HepG2 (cell line): ENCODE measurements around the gene TOMM20. TPM values are rescaled to one million over a fixed set of nuclear protein-coding genes. Genes with fewer than 3 reads are reported as not detected.

ENCODE experiments used
- ATAC-seq: fragments of 200-7000 bp; cut with Tn5 transposase; 3 replicates; pipeline ENCODE4 v1.9.1; 2020; ENCODE audit warnings: mild to moderate bottlenecking, moderate library complexity
- BruUV-seq: library from RNA; stranded (reverse); fragments of 400-500 nt; replicated peaks from 2 replicates; lab custom pipeline; 2021; lab: Mats Ljungman, UMichigan
- CTCF ChIA-PET: fragments of 300-600 bp; formaldehyde crosslinking; extraction: SDS; loops from one replicate; lab custom pipeline; 2021; ENCODE audit warnings: low total read pairs, inconsistent platforms, low intra/inter-chr PET ratio; lab: Yijun Ruan, JAX
- POLR2A ChIA-PET: fragments of 350-600 bp; sonication (Branson Sonifier 250); formaldehyde crosslinking; loops from one replicate; lab custom pipeline; 2020; ENCODE audit warnings: antibody characterized with exemption, inconsistent platforms; lab: Yijun Ruan, JAX
- DNase-seq: peaks from one replicate; pipeline ENCODE4 v3.0.0-alpha.2; 2015; ENCODE audit warnings: low spot score
- FAIRE-seq: peaks from 3 replicates; lab custom pipeline; 2011; peaks lifted over from hg19 to GRCh38; lab: Jason Lieb, UNC
- H2AFZ ChIP-seq: one replicate; pipeline ENCODE4 v1.6.1; 2011; ENCODE audit warnings: low read length, inconsistent platforms
- H3K27ac ChIP-seq: fragments of 300-600 bp; 3 replicates; pipeline ENCODE4 v1.8.0; 2011; ENCODE audit warnings: mixed run types, mild to moderate bottlenecking, mixed read lengths, low read length, inconsistent platforms; ENCODE audit not compliant: insufficient read depth; ENCODE audit errors: extremely low read length
- H3K27me3 ChIP-seq, 2 experiments: fragments of 200-600 bp in 1 of 2; 2 replicates in 1 of 2; 3 replicates in 1 of 2; pipeline versions ENCODE4 v1.6.0 to v1.8.0; 2011; ENCODE audit warnings: low read length in 2 of 2, mild to moderate bottlenecking in 2 of 2, moderate library complexity in 2 of 2, inconsistent platforms in 1 of 2; ENCODE audit not compliant: insufficient read depth in 2 of 2, control insufficient read depth in 1 of 2
- H3K36me3 ChIP-seq, 2 experiments: fragments of 200-600 bp in 1 of 2; replicated peaks in 1 of 2; 2 replicates in 1 of 2; 3 replicates in 1 of 2; pipeline versions ENCODE4 v1.5.1 to v1.8.0; 2011; ENCODE audit warnings: low read length in 2 of 2, inconsistent platforms in 1 of 2; ENCODE audit not compliant: insufficient read depth in 2 of 2, control insufficient read depth in 1 of 2
- H3K4me1 ChIP-seq: 2 replicates; pipeline ENCODE4 v1.5.1; 2012; ENCODE audit warnings: low read length, inconsistent platforms; ENCODE audit not compliant: insufficient read depth
- H3K4me2 ChIP-seq: 2 replicates; pipeline ENCODE4 v1.6.0; 2011; ENCODE audit warnings: low read depth, low read length, inconsistent platforms
- H3K4me3 ChIP-seq, 3 experiments: fragments of 200-600 bp in 1 of 3; sonication (generic), shearing (Covaris generic) in 1 of 3; replicated peaks in 1 of 3; 2 replicates each; pipeline ENCODE4 v1.5.1; 2011 to 2016; ENCODE audit warnings: low read length in 3 of 3, inconsistent platforms in 2 of 3, low read depth in 2 of 3, mild to moderate bottlenecking in 2 of 3, control low read depth in 1 of 3, mixed read lengths in 1 of 3; ENCODE audit not compliant: insufficient read depth in 1 of 3
- H3K79me2 ChIP-seq: one replicate; pipeline ENCODE4 v1.6.1; 2011; ENCODE audit warnings: low read length, inconsistent platforms; ENCODE audit not compliant: insufficient read depth
- H3K9ac ChIP-seq: 2 replicates; pipeline ENCODE4 v1.6.0; 2011; ENCODE audit warnings: mild to moderate bottlenecking, low read depth, low read length, inconsistent platforms; ENCODE audit not compliant: insufficient read depth
- H3K9me3 ChIP-seq: 2 replicates; pipeline ENCODE4 v1.5.1; 2012; ENCODE audit warnings: mild to moderate bottlenecking, low read length
- H4K20me1 ChIP-seq: 2 replicates; pipeline ENCODE4 v1.6.0; 2011; ENCODE audit warnings: inconsistent platforms, mild to moderate bottlenecking, low read length, moderate library complexity; ENCODE audit not compliant: insufficient read depth
- ATF1 ChIP-seq: IDR thresholded peaks from 2 replicates; pipeline ENCODE4 v1.6.1; 2016; ENCODE audit warnings: mild to moderate bottlenecking, control low read depth
- CREB3 ChIP-seq: sonication (generic); formaldehyde crosslinking; IDR thresholded peaks from 2 replicates; pipeline ENCODE4 v1.5.0; 2020; ENCODE audit warnings: missing genetic modification reagents
- HMG20B ChIP-seq: conservative IDR thresholded peaks from 2 replicates; pipeline ENCODE4 v1.6.1; 2016; ENCODE audit warnings: missing genetic modification reagents, missing compliant biosample characterization
- NFKBIZ ChIP-seq: IDR thresholded peaks from 2 replicates; pipeline ENCODE4 v1.6.1; 2018; ENCODE audit warnings: missing genetic modification reagents, missing compliant biosample characterization
- PCBP2 ChIP-seq: fragments of 200-400 bp; formaldehyde crosslinking; optimal IDR thresholded peaks from 2 replicates; pipeline ENCODE3; 2018; ENCODE audit warnings: low read length, low read depth; ENCODE audit not compliant: poor library complexity, severe bottlenecking
- RAD21 ChIP-seq: fragments of 450-650 bp; formaldehyde crosslinking; IDR thresholded peaks from 2 replicates; pipeline ENCODE4 v1.5.0; 2020; ENCODE audit warnings: mild to moderate bottlenecking
- SMARCE1 ChIP-seq: fragments of 450-650 bp; IDR thresholded peaks from 2 replicates; pipeline ENCODE4 v1.6.1; 2017; ENCODE audit warnings: borderline replicate concordance
- SMYD3 ChIP-seq: sonication (generic); formaldehyde crosslinking; IDR thresholded peaks from 2 replicates; pipeline ENCODE4 v1.8.1; 2023; ENCODE audit warnings: mild to moderate bottlenecking, missing genetic modification reagents
- THAP9 ChIP-seq: sonication (generic); formaldehyde crosslinking; IDR thresholded peaks from 2 replicates; pipeline ENCODE4; 2020; ENCODE audit warnings: missing genetic modification reagents, mild to moderate bottlenecking, borderline replicate concordance
- THYN1 ChIP-seq: sonication (generic); formaldehyde crosslinking; IDR thresholded peaks from 2 replicates; pipeline ENCODE4 v1.8.1; 2023; ENCODE audit warnings: low read depth, mild to moderate bottlenecking, moderate library complexity, missing genetic modification reagents, borderline replicate concordance
- ZFP41 ChIP-seq: sonication (generic); formaldehyde crosslinking; IDR thresholded peaks from 2 replicates; pipeline ENCODE4 v1.4.0; 2020; ENCODE audit warnings: mild to moderate bottlenecking, missing genetic modification reagents, borderline replicate concordance
- ZNF331 ChIP-seq: sonication (generic); formaldehyde crosslinking; IDR thresholded peaks from 2 replicates; pipeline ENCODE4 v1.4.0; 2020; ENCODE audit warnings: missing genetic modification reagents
- ZNF570 ChIP-seq: sonication (generic); formaldehyde crosslinking; IDR thresholded peaks from 2 replicates; pipeline ENCODE4 v1.4.0; 2020; ENCODE audit warnings: mild to moderate bottlenecking, missing genetic modification reagents, borderline replicate concordance
- ZNF670 ChIP-seq: sonication (generic); formaldehyde crosslinking; IDR thresholded peaks from 2 replicates; pipeline ENCODE4 v1.8.0; 2022; ENCODE audit warnings: mild to moderate bottlenecking, missing genetic modification reagents, borderline replicate concordance
- ZNF766 ChIP-seq: sonication (generic); formaldehyde crosslinking; IDR thresholded peaks from 2 replicates; pipeline ENCODE4 v1.5.0; 2020; ENCODE audit warnings: missing genetic modification reagents, borderline replicate concordance
- WGBS: methylation state at CpG from one replicate; pipeline ENCODE4 v1.1.6; 2017; ENCODE audit warnings: low lambda C conversion rate; 5-methylcytosine and 5-hydroxymethylcytosine counted together
- in situ Hi-C: cut with HindIII; loops from 2 replicates; pipeline ENCODE4 v1.10.0; 2017; ENCODE audit warnings: low pct_unique_long_range_greater_than_20kb; ENCODE audit not compliant: extremely low pct_ligation_motif_present
- intact Hi-C: fragments of 100-400 bp; cut with micrococcal nuclease; formaldehyde crosslinking; loops from one replicate; pipeline ENCODE4 v1.10.0; 2022; ENCODE audit not compliant: unreplicated experiment
- polyA plus RNA-seq, 8 experiments: library from polyadenylated mRNA; depleted of rRNA in 3 of 8; stranded (reverse) in 7 of 8; unstranded in 1 of 8; fragments of >200 nt; fragmentation: Illumina TruSeq in 4 of 8; extraction: Trizol in 4 of 8; gene quantifications; 2 replicates each; pipeline versions ENCODE4 v1.2.1 to v1.2.3, GENCODE V29; 2011 to 2016; ENCODE audit warnings: low read depth in 4 of 8, missing spikeins in 1 of 8, mixed read lengths in 1 of 8; ENCODE audit not compliant: insufficient read depth in 1 of 8
- total RNA-seq, 5 experiments: library from RNA; depleted of rRNA; stranded (reverse); fragments of >200 nt; fragmentation: Illumina TruSeq; extraction: Trizol; gene quantifications; 2 replicates each; pipeline ENCODE4 v1.2.3, GENCODE V29; 2016; ENCODE audit warnings: low read depth in 1 of 5
- TF ChIP-seq, protein P1 (sequence below): sonication (generic); formaldehyde crosslinking; IDR thresholded peaks from 2 replicates; pipeline ENCODE4 v1.9.0; 2022; ENCODE audit warnings: low read depth, missing genetic modification reagents
- TF ChIP-seq, protein P2 (sequence below): sonication (generic); formaldehyde crosslinking; IDR thresholded peaks from 2 replicates; pipeline ENCODE4 v1.8.1; 2023; ENCODE audit warnings: mild to moderate bottlenecking, missing genetic modification reagents
- TF ChIP-seq, protein P3 (sequence below): sonication (generic); formaldehyde crosslinking; IDR thresholded peaks from 2 replicates; pipeline ENCODE4 v1.4.0; 2020; ENCODE audit warnings: missing genetic modification reagents

The TOMM20 gene
- total and polyA plus RNA-seq, 2 of the 13 experiments (the other 11 are each of a cell fraction or from before 2014, with no cell fraction given): 153 to 376 TPM

DNA sequence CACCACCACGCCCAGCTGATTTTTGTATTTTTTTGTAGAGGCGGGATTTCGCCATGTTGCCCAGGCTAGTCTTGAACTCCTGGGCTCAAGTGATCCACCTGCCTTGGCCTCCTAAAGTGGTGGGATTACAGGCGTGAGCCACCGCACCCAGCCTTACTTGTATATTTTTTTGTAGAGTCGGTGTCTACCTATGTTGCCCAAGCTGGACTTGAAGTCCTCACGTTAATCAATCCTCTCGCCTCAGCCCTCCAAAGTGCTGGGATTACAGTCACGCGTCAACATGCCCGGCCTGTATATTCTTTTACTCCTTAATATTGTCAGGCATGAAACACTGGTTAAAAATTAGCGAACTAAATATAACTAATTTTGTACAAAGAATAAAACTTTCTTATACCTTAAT, 5.5 kb upstream of the TOMM20 start:
- WGBS: 97% methylated on average over 12 of the region's 12 CpGs
- Histone ChIP-seq H3K79me2 (no peaks in the 10 kb centered on the region), H3K4me2 (no peak overlapping the region), H3K9ac (no peak overlapping the region), H4K20me1 (no peaks in the 10 kb centered on the region), H2AFZ (no peak overlapping the region), H3K36me3 (peaks cover 25 to 67% of the 10 kb centered on the region in 2 experiments), H3K27ac (no peak overlapping the region), H3K4me1 (peaks cover 29% of the 10 kb centered on the region), H3K27me3 (no peaks in the 10 kb centered on the region), H3K9me3 (no peaks in the 10 kb centered on the region), H3K4me3 (no peak overlapping the region)
- in situ Hi-C loops (no loop called here), intact Hi-C loops (no loop called here)
- no TSS peak for BruUV-seq
- CTCF ChIA-PET: no interaction called here
- POLR2A ChIA-PET: interaction anchor here (1.6 kb wide), 1 partner anchor 11 kb away, joined by 5 read pairs; no protein-coding TSS in a partner anchor
- no peak for FAIRE-seq
- DNase-seq: no peak
- no peak for ATAC-seq
- TF ChIP-seq ZFP41 (CRISPR knock-in tag) (no peak), RAD21 (CRISPR knock-in tag) (no peak), ZNF331 (CRISPR knock-in tag) (no peak), SMYD3 (CRISPR knock-in tag) (no peak), THAP9 (no peak), NFKBIZ (CRISPR knock-in tag) (no peak), PCBP2 (no peak), ZNF670 (CRISPR knock-in tag) (no peak), ZNF766 (CRISPR knock-in tag) (no peak), ATF1 (CRISPR knock-in tag) (no peak), SMARCE1 (no peak), CREB3 (CRISPR knock-in tag) (no peak), THYN1 (CRISPR knock-in tag) (no peak), ZNF570 (no peak), HMG20B (no peak)
- TF ChIP-seq, protein P1, sequence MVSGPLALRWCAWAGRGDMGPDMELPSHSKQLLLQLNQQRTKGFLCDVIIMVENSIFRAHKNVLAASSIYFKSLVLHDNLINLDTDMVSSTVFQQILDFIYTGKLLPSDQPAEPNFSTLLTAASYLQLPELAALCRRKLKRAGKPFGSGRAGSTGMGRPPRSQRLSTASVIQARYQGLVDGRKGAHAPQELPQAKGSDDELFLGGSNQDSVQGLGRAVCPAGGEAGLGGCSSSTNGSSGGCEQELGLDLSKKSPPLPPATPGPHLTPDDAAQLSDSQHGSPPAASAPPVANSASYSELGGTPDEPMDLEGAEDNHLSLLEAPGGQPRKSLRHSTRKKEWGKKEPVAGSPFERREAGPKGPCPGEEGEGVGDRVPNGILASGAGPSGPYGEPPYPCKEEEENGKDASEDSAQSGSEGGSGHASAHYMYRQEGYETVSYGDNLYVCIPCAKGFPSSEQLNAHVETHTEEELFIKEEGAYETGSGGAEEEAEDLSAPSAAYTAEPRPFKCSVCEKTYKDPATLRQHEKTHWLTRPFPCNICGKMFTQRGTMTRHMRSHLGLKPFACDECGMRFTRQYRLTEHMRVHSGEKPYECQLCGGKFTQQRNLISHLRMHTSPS: no peak
- TF ChIP-seq, protein P2, sequence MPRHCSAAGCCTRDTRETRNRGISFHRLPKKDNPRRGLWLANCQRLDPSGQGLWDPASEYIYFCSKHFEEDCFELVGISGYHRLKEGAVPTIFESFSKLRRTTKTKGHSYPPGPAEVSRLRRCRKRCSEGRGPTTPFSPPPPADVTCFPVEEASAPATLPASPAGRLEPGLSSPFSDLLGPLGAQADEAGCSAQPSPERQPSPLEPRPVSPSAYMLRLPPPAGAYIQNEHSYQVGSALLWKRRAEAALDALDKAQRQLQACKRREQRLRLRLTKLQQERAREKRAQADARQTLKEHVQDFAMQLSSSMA: no peak
- TF ChIP-seq, protein P3, sequence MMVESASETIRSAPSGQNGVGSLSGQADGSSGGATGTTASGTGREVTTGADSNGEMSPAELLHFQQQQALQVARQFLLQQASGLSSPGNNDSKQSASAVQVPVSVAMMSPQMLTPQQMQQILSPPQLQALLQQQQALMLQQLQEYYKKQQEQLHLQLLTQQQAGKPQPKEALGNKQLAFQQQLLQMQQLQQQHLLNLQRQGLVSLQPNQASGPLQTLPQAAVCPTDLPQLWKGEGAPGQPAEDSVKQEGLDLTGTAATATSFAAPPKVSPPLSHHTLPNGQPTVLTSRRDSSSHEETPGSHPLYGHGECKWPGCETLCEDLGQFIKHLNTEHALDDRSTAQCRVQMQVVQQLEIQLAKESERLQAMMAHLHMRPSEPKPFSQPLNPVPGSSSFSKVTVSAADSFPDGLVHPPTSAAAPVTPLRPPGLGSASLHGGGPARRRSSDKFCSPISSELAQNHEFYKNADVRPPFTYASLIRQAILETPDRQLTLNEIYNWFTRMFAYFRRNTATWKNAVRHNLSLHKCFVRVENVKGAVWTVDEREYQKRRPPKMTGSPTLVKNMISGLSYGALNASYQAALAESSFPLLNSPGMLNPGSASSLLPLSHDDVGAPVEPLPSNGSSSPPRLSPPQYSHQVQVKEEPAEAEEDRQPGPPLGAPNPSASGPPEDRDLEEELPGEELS (CRISPR knock-in tag): no peak
